Coronary artery (tissue), 2 donors: Measurements from ENCODE around the gene SLFN11.
"Not testable (repeated sequence)": the region's sequence is repeated elsewhere in the genome, so short reads cannot be mapped to it uniquely, and the experiment has no call there.

Source experiments
- DNase-seq: peaks from one replicate; pipeline ENCODE4 v3.0.0-alpha.2; 2017; ENCODE audit warnings: low spot score
- H3K27ac ChIP-seq, 2 donors: fragments of 200-600 bp; sonication (generic); one replicate each; pipeline ENCODE4 v1.5.1; 2016 to 2019
- H3K4me3 ChIP-seq: fragments of 200-600 bp; sonication (generic); 2 replicates; pipeline ENCODE4 v1.5.1; 2016; ENCODE audit warnings: mild to moderate bottlenecking, moderate library complexity
- TF ChIP-seq, protein P1 (sequence below): fragments of 200-600 bp; sonication (generic); IDR thresholded peaks from one replicate; pipeline ENCODE4 v1.5.1; 2019; ENCODE audit warnings: antibody characterized with exemption

Gene SLFN11, protein sequence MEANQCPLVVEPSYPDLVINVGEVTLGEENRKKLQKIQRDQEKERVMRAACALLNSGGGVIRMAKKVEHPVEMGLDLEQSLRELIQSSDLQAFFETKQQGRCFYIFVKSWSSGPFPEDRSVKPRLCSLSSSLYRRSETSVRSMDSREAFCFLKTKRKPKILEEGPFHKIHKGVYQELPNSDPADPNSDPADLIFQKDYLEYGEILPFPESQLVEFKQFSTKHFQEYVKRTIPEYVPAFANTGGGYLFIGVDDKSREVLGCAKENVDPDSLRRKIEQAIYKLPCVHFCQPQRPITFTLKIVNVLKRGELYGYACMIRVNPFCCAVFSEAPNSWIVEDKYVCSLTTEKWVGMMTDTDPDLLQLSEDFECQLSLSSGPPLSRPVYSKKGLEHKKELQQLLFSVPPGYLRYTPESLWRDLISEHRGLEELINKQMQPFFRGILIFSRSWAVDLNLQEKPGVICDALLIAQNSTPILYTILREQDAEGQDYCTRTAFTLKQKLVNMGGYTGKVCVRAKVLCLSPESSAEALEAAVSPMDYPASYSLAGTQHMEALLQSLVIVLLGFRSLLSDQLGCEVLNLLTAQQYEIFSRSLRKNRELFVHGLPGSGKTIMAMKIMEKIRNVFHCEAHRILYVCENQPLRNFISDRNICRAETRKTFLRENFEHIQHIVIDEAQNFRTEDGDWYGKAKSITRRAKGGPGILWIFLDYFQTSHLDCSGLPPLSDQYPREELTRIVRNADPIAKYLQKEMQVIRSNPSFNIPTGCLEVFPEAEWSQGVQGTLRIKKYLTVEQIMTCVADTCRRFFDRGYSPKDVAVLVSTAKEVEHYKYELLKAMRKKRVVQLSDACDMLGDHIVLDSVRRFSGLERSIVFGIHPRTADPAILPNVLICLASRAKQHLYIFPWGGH

DNA sequence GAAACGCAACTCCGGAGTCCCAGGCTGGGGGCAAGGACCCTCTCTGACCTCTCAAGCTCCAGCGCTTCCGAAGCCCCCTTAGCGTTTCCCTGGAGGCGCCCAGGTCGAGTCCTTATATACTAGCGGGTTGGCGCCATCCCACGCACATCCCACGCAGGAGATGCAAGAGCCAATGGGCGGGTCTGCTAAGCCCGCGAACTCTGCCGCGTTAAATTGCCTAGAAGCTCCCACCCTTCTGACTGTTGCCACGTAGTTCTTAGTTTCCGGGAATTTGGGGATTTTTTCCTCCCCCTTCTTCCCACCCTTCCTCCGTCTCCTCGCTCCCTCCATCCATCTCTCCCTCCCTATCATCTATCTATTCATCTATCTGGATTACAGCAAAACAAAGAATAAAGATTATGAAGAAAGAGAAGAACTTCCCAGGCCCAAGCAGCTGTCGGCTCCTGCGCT lies at the start of gene SLFN11:
SLFN11 (minus strand) TSS at position 88 of the 450 bp plus-strand sequence. CDS start 9,814 bp downstream, outside the sequence.
- H3K27ac ChIP-seq, result peak within 1 kb of the TSS; percentile 89 to 96
- peak; percentile 92 for DNase-seq
- TF ChIP-seq, protein P1, sequence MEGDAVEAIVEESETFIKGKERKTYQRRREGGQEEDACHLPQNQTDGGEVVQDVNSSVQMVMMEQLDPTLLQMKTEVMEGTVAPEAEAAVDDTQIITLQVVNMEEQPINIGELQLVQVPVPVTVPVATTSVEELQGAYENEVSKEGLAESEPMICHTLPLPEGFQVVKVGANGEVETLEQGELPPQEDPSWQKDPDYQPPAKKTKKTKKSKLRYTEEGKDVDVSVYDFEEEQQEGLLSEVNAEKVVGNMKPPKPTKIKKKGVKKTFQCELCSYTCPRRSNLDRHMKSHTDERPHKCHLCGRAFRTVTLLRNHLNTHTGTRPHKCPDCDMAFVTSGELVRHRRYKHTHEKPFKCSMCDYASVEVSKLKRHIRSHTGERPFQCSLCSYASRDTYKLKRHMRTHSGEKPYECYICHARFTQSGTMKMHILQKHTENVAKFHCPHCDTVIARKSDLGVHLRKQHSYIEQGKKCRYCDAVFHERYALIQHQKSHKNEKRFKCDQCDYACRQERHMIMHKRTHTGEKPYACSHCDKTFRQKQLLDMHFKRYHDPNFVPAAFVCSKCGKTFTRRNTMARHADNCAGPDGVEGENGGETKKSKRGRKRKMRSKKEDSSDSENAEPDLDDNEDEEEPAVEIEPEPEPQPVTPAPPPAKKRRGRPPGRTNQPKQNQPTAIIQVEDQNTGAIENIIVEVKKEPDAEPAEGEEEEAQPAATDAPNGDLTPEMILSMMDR, result no peak
- H3K4me3 ChIP-seq, result peak within 1 kb of the TSS; percentile 84

DNA sequence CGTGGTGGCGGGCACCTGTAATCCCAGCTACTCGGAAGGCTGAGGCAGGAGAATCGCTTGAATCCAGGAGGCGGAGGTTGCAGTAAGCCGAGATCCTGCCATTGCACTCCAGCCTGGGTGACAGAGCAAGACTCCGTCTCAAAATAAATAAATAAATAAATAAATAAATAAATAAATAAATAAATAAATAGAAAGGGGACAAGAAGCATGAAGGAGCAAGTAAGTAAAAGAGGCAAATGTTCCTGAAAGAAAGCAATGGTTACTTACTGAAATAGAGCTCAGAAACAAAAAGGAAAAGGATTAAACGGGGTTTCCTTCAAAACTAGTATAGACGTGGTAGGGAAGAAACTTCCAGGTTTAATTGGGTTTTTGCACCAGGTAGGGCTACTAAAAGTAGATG lies 47.6 kb upstream of the SLFN11 start:
- not testable (repeated sequence) for H3K27ac ChIP-seq, H3K4me3 ChIP-seq, DNase-seq

DNA sequence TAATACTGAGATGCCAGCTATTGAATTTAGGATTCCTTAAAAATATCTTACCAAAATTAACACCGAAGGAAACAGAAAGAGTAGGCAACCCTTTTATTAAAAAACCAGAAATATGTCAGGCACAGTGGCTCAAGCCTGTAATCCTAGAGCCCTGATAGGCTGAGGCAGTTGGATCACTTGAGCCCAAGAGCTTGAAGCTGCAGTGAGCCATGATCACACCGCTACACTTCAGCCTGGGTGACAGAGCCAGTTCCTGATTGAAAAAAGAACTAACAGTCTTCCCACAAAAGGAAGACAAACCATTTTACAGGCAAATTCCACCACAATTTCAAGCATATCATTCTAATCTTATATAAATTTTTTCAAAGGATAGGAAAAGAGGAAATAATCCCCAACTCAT lies 43.2 kb upstream of the SLFN11 start:
- TF ChIP-seq, protein P1, result no peak
- Histone ChIP-seq H3K27ac (no peak overlapping the region), H3K4me3 (no peak overlapping the region)
- no peak for DNase-seq

DNA sequence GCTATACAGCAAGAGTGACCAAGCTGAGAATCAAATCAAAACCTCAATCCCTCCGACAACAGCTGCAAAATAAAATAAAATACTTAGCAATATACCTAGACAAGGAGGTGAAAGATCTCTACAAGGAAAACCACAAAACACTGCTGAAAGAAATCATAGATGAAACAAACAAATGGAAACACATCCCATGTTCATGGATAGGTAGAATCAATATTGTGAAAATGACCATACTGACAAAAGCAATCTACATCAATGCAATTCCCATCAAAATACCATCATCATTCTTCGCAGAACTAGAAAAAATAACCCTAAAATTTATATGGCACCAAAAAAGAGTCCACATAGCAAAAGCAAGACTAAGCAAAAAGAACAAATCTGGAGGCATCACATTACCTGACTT lies 41.3 kb upstream of the SLFN11 start:
- H3K4me3 ChIP-seq, DNase-seq, H3K27ac ChIP-seq: not testable (repeated sequence)

DNA sequence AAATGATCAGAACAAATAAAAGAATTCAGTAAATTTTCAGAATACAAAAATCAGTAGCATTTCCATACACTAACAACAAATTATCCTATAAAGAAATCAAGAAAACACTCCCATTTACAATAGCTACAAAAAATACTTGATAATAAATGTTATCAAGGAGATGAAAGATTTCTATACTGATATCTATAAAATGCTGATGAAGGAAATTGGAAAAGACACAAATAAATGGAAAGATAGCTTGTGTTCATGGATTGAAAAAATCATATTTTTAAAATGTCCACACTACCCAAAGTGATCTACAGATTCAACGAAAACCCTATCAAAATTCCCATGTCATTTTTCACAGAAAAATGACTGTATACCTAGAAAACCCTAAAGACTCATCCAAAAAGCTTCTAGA lies 40.8 kb upstream of the SLFN11 start:
- no peak for DNase-seq
- H3K4me3 ChIP-seq, result no peak overlapping the region
- H3K27ac ChIP-seq, result no peak overlapping the region
- TF ChIP-seq, protein P1, result no peak

DNA sequence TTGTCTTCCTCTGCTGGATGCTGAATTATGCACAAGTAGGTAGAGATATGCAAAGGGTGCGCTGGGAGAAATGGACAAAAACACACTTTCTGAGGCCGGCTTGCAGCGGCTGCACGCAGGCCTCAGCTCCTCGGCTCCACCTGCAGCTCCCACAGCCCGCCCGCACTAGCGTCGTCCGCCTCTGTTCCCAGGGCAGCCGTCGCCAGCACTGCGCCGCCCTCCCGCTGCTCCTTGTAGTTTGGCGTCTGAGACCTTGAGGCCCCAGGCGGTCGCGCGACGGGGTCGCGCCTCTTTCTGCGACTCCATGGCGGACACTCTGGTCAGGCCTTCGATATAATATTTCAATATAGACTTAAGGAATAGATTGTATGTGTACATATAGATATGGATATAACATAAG lies 34.1 kb upstream of the SLFN11 start:
- Histone ChIP-seq H3K4me3 (no peak overlapping the region), H3K27ac (no peak overlapping the region)
- no peak for DNase-seq
- TF ChIP-seq, protein P1, result no peak

DNA sequence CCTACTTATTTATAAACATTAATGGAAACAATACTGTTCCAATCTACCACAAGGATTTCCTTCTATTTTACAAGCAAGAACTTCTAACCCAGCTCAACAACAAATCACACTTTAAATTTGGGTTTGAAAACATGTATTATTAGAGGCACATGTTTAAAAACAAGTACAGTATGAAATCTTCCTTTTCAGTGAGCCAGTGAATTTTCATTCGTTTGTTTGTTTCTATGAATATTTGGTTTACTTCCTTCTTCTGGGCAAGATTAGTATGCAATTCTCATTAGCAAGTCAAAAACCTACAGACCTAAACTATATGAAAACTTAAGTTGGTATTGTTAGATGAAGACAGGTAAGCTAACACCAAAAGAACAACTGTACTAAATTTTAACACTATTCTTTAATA lies 33.1 kb upstream of the SLFN11 start:
- no peak for DNase-seq
- TF ChIP-seq, protein P1, result no peak
- Histone ChIP-seq H3K4me3 (no peak overlapping the region), H3K27ac (no peak overlapping the region)
